NCI-H146 treated with DMSO at 0.1 percent for 48 hours (cell line): ENCODE measurements around the gene ERFE.
"Not testable (repeated sequence)": the region's sequence is repeated elsewhere in the genome, so short reads cannot be mapped to it uniquely, and the experiment has no call there.

ENCODE experiments used
- DNase-seq: peaks from one replicate; lab custom pipeline; 2025; ENCODE audit not compliant: unreplicated experiment; lab: John Stamatoyannopoulos, UW

The ERFE gene

DNA sequence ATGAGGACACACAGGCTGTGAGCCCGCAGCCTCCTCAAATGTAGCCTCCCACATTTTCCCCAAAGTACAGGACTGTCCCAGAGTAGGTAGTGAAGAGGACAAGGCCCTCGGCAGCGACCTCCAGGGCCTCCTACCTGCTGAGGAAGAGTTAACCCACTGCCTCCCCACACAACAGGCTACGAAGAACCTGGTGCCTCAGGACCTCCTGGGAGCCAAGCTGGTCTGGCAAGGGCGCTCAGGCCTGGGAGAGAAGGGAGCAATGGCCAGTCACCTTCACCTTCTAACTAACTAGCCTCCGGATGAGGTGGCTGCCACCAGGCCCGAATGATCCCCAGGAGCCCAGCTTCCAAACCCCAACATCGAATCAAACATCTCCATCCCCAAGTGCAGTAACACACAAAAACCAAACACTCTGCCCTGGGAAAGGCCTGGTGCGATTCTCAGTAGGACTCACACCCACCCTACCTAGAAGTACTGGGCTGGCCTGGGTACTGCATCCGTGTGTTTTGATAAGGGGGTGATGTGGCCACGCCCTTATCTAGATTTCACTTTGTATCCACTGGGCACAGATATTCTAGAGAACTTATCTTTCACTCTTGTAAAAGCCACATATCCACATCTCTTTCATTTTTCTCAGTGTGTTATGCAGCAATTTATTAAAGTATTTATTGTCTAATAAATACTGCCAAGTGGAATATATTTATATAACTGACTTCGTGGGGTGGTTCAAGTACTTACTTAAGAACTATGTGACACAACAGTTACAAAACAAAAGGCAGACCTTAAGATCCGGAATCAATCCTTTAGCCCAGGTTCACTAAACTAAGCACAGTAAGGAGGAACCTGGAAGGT, 9.7 kb downstream of the ERFE start:
- DNase-seq, result no peak

DNA sequence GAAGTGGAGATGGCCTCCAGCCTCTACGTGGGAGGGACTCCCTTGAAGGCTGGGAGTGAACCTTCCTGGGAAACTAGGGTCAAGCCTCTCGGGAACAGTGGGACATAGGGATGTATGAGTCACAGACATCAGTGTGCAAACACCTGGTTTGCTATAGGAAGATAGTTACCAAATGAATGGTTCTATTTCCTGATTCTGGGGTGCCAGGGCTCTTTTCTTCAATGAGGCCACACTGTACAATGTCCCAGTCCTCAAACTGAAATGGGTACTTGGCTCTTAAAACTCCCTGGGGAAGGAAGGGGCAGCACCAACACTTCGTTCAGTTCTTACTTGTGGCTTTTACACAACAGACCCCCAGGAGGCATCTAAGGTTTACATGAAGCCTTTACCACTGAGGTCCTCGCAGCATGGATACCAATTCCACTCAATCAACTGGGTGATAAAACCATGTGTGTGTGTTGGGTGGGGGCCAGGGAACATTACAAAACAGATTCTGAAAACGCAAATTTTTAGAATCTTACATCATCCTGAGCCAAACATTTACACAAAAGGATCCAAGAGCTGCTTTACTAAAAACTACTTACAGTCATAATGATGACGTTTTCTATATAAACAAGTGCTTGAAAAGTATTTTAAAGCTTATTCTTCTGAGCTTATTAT, 10.4 kb downstream of the ERFE start:
- no peak for DNase-seq

DNA sequence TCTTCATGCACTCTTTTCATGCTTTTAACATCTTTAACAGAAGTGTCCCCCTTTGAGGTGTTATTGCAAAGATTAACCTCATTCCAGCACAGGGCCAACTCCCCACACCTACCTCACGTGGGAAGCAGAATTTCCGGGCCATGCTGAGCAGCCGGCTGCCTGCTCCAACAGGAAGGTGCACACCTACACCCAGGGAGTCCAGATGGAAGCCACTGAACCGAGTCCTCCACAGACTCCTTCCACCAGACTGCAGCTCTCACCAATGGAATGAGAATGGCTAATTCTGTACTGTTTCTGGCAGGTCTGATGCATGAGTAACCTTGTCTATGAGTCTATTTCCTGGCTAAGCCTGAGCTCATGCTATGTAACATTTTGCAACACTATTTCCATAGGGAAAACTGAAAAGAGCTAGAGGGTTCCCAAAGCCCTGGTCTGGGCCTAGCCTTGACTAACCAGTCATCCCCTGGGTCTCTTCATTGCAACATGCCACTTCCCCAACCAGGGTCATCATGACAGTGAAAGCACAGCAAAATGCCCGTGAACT, 11.0 kb downstream of the ERFE start:
- DNase-seq, result no peak

DNA sequence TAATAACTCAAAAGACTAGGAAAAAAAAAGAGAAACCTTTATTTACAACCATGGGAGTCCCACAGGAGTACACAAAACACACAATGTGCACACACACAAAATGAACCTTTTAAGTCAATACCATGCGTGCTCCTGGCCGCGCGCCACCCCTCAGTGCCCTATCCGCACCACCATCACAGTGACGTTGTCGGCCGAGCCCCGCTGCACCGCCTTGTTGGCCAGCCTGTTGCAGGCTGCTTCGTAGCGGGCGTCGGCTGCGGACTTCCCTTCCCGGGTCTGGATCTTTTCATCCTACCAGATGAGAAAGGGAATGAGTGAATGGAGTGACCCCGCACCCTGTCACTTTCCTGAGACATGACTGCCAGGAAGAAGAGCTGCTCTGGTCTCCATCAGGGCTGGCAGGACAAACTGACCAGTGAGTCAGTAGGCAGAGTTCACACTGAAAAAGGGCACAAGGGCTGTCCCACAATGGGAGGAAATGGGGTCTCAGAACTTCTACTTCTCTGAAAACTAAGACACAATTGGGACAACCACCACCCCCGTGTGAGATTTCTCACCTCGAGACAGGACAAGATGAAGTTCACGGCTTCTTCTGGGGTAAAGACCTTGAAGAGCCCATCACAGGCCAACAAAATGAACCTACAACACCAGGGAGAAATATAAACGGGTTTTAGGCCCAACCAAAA, 11.8 kb downstream of the ERFE start:
- no peak for DNase-seq

DNA sequence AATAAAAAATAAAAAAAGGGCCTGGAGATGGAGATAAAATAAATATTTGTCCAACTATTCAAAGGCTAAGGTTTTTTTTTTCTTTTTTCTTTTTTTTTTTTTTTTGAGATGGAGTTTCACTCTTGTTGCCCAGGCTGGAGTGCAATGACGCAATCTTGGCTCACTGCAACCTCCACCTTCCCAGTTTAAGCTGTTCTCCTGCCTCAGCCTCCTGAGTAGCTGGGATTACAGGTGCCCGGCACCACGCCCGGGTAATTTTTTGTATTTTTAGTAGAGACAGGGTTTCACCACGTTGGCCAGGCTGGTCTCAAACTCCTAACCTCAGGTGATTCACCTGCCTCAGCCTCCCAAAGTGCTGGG, 12.3 kb downstream of the ERFE start:
- not testable (repeated sequence) for DNase-seq

DNA sequence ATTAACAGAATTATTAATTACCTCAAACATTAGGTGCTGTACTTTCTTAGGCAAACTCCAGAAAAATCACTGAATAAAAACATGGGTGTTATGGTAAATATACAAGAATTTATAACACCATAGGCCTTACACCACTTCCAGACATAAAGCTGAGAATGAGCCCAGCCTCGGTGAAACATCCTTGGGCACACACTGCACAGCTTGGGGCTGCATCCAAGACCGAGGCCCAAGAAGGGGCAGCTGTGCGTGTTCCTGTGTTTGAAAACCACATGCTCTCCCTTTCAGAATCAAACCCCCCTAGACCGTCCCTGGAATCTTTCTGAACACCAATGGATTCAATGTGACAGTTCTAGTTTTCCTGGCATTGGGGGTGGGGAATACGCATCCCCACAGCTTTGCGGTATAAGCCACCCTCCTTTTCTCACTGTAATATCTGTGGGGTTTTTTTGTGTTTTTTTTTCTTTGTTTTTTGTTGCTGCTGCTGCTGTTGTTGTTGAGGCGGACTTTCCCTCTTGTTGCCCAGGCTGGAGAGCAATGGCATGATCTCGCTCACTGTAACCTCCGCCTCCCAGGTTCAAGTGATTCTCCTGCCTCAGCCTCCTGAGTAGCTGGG, 12.9 kb downstream of the ERFE start:
- no peak for DNase-seq

DNA sequence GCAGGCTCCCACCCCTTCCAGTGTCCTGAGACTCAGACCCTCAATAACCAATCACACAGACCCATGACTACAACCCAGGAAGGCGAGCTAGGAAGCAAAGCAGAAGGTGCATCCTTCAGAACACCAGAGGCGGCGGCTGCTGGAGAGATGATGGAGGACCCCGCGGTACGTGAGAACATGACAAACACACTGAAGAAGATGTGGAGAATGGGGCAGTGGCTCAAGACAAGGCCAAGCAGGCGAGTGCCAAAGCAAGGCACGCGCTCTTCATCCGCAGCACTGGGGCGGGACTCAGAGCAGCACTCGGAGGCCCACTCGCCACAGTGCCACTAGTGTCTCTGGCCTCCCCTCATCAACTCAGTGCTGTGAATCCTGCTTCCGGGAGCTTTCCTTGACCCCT, 13.7 kb downstream of the ERFE start:
- no peak for DNase-seq

DNA sequence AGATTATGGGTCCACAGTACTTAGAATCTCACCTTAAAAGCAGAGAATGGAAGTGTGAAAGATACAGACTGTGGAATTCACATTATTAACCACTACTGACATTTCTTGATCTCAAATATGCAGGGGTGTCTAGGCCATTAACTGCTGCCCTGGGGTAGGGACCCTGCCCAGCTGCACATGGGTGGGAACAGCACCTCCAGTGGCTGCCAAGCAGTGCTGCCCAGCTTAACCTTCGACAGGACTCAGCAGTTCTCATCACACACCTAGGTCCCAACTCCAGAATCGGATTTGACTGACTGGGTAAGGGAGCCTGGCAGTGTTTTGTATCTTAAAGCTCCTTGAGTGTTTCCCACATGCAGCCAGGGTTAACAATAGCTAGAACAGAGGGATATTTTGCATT, 14.9 kb downstream of the ERFE start:
- DNase-seq, result no peak

DNA sequence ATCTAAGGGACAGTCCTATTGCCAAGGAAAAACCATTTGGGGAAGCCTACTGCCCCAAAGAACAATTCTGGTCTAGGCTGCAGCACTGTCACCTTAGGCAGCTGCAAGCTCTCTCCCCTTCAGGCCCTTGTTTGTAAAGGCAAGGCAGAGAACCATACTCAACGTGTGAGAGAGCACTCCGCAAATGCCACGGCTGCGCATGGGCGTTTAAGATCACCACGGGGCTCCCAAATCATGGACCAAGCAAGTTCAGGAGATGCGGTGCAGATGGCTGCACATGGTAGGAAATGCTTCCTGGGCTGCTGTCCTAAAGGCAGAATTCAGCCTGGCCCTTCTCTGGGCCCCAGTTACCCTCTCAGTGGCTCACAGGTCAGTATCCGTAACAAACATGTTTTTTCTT, 15.5 kb downstream of the ERFE start:
- no peak for DNase-seq

DNA sequence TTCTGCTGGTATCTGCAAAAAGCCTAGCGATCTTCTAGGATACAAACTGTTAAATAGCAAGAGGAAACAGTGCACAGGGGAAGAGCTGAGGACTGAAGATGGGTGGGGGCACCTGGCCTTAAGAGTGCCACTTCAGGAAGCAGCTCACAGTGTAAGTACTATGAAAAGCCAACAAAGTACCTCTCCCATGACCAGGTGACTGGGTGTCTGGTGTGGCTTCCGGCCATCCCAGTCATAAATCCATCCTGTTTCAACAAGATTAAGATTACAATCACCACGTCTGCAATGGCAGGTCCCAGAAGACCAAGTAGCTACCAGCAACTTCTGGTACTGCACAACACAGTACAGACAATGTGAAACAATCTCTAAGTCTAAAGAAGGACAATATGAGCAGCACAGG, 15.9 kb downstream of the ERFE start:
- no peak for DNase-seq

DNA sequence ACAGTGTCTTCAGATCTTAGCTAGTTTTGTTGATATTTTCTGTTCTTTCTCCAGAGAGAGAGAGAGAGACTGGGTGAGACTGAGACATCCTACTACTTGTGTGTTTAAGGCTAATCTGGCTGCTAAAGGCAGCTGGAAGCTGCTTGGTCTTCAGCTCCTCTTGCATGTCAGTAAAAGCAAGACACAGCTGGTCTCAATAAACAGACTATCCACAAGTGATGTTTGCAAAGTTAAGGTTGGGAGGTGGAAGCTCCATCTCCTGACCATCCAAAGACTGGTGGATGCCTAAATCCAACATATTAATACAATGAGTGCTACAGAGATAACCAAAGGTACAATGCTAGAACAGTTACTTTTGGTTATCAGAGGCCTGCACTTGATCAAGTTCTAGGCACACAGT, 17.8 kb downstream of the ERFE start:
- no peak for DNase-seq

DNA sequence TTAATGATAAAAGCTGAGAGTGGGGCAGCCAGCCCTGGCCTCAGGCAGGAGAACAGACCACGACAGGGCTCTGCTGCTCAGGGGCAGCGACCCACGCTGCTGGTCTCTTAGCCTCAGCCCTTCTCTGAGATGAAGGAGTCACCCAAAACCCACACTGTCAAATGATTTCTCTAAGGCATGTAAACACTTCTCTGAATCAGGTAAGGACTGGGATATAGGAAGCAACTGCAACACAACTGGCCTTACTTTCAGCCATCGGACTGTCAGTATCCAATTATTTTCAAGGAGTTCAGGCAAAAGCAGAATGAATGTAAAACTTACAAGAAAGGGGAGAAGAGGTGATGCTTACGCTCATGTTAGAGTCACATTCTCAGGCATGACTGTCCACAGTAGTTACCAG, 21.8 kb downstream of the ERFE start:
- DNase-seq, result no peak

DNA sequence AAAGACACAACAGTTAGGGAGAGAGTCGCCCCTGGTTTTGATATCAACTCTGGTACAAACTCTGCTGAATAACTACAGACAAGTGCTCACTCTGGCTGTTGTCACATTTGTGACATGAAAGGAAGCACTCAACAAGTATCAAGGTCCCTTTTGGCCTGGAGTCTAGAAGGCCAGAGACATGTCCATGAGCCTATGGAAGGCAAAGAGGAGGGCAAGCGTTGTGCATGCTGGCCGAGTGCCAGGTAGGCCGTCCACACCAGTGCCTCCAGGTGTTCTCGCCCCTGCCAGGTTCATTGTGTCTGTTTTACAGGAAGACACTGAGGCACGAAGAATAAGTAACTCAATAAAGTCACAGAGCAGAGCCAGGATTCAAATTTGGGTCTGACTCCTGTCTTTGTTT, 23.6 kb downstream of the ERFE start:
- DNase-seq, result no peak

DNA sequence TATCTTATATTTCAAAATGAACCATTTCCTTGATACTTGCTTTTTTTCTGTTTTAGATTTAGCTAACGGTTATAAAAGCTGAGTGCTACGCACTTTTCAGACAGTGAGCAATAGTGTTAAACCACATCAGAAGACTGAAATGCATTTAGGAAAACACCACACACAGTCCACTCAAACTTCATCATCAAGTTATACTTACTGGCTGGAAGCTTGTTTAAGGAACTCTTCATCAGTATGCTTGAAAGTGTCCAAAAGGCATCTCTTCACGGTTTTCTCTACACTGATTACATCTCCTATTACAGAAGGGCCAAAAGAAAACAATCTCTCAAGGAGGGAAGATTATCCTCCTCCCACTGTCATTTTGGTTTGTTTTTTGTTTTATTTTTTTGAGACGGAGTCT, 25.1 kb downstream of the ERFE start:
- no peak for DNase-seq

DNA sequence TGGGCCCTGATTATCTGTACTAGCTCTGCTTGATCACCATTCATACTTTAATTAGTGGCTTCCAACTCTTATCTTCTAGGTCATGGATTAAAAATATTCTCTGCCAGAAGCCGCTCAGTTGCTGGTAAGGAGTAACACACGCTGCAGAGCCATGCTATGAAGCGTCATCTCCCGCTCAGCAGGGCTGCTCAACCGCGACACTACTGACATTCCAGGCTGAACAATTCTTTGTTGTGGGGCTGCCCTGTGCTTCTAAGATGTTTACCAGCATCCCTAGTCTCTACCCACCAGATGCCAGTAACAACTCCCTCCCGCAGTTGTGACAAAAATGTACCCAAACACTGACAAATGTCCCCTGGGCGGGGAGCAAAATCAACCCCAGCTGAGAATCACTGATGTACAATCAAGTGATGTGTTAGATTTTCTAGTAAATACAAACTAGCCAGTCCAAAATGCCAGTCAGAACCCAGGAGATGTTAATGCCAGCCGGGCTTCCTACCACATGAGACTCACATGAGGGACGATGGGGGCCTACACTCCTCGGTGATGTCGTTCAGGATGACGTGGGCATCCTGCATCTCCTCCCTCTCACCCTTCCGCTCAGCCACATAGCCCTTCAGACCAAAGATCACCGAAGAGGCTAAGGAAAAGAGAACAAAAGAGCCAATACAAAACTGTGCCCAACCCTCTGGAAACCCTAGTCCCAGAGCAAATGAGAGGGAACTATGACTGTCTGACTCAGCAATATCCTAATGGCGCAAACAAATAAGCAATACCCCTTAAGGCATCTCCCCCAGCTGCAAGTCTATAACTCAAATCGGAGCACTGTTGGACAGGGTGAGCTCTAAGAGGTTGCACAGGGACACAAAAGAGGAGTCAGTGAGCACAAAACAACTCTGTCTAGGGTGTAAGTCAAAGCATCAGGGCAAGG, 29.1 kb downstream of the ERFE start:
- DNase-seq, result no peak

DNA sequence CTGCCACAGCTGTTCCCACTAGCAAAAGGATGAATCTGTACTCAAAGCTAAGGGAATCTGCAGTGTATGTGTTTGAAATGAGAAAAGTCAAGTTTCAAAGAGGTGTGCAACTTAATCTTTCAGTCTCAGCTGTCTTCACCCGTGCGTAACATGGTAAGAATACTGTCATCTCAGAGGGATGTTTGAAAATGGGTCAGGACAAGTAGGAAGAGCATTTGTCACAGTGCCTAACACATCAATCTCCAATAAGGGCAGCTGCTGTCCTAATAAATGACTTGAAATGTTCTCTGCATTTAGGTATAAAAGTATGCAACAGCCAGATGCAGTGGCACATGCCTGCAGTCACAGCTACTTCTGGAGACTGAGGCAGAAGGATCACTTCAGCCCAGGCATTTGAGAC, 31.7 kb downstream of the ERFE start:
- no peak for DNase-seq

DNA sequence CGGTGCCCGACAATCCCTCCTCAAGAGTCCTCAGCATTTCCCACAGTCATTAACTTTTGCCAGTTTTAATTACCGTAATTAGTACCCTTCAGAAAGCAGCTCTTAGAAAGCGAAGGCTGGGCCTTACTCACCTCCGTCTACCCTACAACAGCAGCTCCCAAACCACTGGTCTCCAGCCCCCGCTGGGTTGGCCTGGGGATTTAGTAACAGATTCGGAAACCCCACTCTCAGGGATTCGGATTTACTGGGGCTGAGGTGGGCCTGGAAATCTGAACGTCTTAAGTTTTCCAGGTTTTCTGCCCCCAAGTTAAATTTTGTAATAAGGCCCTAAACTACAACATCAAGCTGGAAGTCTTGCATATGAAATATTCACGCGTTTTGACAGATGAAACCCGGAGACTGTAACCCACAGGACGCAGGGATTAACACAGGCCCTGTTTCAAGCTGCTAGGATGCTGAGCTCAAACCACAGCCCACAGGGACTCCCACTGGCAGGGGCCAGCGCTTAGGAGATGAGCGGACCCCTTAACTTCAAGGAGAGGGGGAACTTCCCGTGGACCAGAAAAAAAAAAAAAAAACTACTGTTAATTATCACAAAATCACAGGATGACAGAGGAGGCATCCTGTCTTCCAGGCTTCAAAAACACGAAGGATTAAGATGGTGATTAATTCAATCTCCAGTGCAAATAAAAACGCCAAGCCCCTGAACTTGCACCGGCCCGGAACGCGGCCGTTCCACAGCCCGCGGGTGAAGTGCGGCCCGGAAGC, 43.7 kb downstream of the ERFE start:
- no peak for DNase-seq

DNA sequence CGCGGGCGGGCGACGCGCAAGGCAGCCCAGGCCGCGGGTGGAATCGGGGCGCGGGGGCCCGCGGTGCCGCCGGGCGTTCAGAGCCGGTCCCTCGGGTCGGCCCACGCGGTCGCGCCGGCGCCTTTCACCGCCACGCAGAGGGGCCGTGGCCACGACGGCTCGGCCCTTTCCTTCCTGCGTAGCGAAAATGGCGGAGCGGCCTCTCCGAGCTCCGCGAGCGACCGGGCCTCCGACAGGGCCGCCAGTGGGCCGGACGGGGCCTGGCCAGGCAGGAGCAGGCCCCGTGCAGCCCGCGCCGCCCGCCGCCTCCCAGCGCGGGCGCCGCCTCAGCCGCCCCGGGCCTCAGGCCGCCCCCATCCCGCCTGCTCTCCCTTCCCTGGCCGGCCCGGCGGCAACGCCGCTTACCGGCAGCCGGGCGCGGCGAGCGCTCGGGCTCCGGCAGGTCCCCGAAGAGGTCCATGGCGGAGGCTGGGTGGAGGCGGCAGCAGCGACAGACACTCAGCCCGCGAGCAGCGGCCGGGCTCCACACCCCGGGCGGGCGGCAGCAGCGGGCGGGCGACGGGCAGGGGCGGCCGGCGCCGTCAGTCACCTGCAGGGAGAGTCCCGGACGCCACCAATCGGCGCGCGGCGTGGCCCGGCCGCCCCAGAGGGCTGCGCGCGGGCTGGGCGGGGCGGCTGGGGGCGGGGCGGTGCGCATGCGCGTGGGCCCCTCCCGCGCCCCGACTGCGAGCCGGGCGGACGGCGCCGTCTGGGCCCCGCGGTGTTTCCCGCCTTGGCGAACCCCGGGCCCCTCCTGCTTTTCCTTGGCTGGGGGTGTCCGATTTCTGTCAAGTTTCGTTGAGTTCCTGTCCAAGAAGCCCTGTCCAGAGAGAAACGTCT, 44.6 kb downstream of the ERFE start, which contains the start of gene ILKAP:
Gene ILKAP (minus strand): TSS at position 602 of the 879 bp plus-strand sequence. CDS start 142 bp downstream, at position 460.
- peak; percentile 77 for DNase-seq
